Measurements from ENCODE around the gene EFHB.
"Not testable (repeated sequence)": the region's sequence is repeated elsewhere in the genome, so short reads cannot be mapped to it uniquely, and the experiment has no call there.

EFHB gene

GRCh38 chr3:19888428-19889152 lies 45.4 kb downstream of the EFHB start:
- no peak for DNase-seq (ENCODE audit: low read depth)
- no peak for TF ChIP-seq CTCF (conservative IDR thresholded peaks at IDR 0.05; ENCODE audit: low read length)
- H3K4me3 ChIP-seq (ENCODE audit: low read length): peak overlapping the region; percentile 21; the same call in 1 of the 2 replicates

GRCh38 chr3:19887122-19887521 lies 46.9 kb downstream of the EFHB start:
- not testable (repeated sequence) for DNase-seq (ENCODE audit: low read depth); H3K4me3 ChIP-seq (ENCODE audit: low read length)

- no peak for TF ChIP-seq CTCF (conservative IDR thresholded peaks at IDR 0.05; ENCODE audit: low read length)
- H3K4me3 ChIP-seq (ENCODE audit: low read length): no peak overlapping the region
- DNase-seq (ENCODE audit: low read depth): no peak
These were observed 47.6 kb downstream of the EFHB start for GRCh38 chr3:19886404-19886803.

- peak; percentile 50 for DNase-seq (ENCODE audit: low read depth)
- peak; percentile 70 for TF ChIP-seq CTCF (conservative IDR thresholded peaks at IDR 0.05; ENCODE audit: low read length)
These were observed 48.5 kb downstream of the EFHB start for GRCh38 chr3:19885468-19885867.

GRCh38 chr3:19881852-19882251 lies 52.2 kb downstream of the EFHB start:
- no peak overlapping the region for H3K4me3 ChIP-seq (ENCODE audit: low read length)
- no peak for TF ChIP-seq CTCF (conservative IDR thresholded peaks at IDR 0.05; ENCODE audit: low read length)
- no peak for DNase-seq (ENCODE audit: low read depth)

More at GRCh38 chr3:19885468-19885867, 48.5 kb downstream of the EFHB start:
- H3K4me3 ChIP-seq (ENCODE audit: low read length): no peak overlapping the region

- TF ChIP-seq CTCF (conservative IDR thresholded peaks at IDR 0.05; ENCODE audit: low read length): no peak
- H3K4me3 ChIP-seq (ENCODE audit: low read length): no peak overlapping the region
These were observed 53.0 kb downstream of the EFHB start for GRCh38 chr3:19881036-19881435.

GRCh38 chr3:19877656-19878055 lies 56.4 kb downstream of the EFHB start:
- no peak overlapping the region for H3K4me3 ChIP-seq (ENCODE audit: low read length)
- no peak for DNase-seq (ENCODE audit: low read depth)
- no peak for TF ChIP-seq CTCF (conservative IDR thresholded peaks at IDR 0.05; ENCODE audit: low read length)

More at GRCh38 chr3:19881036-19881435, 53.0 kb downstream of the EFHB start:
- no peak for DNase-seq (ENCODE audit: low read depth)

Data from AG10803 (cell line).